H54 (cell line): ENCODE data around the gene UST.

Experiments used
- DNase-seq: peaks from one replicate; pipeline ENCODE4 v3.0.0; 2011; ENCODE audit warnings: low spot score, mixed read lengths; ENCODE audit not compliant: insufficient read length
- FAIRE-seq: peaks from 3 replicates; lab custom pipeline; 2011; peaks lifted over from hg19 to GRCh38; lab: Jason Lieb, UNC
- POLR2A ChIP-seq: IDR thresholded peaks from 2 replicates; pipeline ENCODE4 v1.6.1; 2011; ENCODE audit warnings: low read depth, mild to moderate bottlenecking, low read length

The UST gene

GRCh38 chr6:149015535-149016525, 269.0 kb downstream of the UST start:
- TF ChIP-seq POLR2A = no peak
- DNase-seq (no peak), FAIRE-seq (peak; percentile 52)

GRCh38 chr6:149016716-149017115, 269.9 kb downstream of the UST start:
- DNase-seq = no peak
- no peak for TF ChIP-seq POLR2A
- FAIRE-seq = no peak

- DNase-seq (no peak), FAIRE-seq (no peak)
- no peak for TF ChIP-seq POLR2A
Observed at GRCh38 chr6:149020319-149020718, 273.5 kb downstream of the UST start.

DNA sequence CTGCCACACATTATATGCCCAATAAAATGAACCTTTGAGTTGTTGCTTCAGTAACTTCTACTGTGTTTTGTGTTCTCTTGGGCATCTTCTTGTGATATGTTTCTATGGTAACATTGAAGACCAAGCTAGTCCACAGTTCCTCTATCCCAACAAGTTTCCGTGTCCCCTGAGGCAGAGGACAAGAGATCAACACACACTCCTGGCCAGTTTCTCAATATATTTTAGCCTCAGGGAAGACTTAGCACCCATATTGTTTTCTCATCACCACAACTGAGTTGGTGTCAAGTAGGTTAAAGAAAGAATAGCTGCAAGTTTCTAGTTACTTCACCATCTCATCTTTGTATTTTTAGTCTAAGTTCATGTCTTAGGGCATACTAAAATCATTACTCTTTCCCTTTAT, 277.5 kb downstream of the UST start:
- no peak for TF ChIP-seq POLR2A
- DNase-seq = no peak
- FAIRE-seq = no peak

DNA sequence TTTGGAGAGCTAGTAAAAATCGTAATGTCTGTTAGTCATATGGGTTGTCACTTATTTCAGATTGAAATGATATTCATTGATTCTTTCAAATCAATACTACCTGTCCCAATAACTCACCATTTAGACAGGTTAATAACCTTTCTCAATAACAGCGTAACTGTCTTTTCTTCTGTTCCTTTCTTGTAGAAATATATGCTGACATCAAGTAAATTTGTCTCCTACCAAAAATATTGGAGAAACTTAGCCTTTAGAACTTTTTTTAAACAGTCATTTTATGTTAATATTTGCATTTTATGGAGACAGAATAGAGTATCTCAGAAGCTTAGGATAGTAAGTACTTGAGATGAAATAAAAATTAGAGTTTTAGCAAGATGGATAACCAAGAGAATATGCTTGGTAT, 278.2 kb downstream of the UST start:
- FAIRE-seq (no peak), DNase-seq (no peak)
- no peak for TF ChIP-seq POLR2A

DNA sequence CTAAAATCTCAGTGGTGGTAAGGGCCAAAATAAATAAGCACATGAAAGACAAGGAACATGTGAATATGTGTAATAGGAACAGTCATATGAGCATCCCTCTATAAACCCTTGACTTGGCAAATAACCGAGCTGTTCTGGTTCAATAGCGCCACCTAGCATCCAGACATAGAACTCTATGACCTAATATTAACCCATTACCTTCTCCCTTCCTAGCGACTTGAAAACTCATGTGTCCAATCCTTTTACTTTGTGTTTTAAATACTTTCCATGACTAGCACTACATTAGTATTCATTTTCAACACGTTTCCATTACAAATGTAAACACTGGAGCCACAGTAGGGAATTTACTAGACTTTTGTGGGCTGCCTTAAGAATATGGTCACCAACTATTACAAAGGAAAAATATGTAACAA, 279.7 kb downstream of the UST start:
- TF ChIP-seq POLR2A = no peak
- DNase-seq (no peak), FAIRE-seq (peak; percentile 78)

- DNase-seq (no peak), FAIRE-seq (no peak)
- no peak for TF ChIP-seq POLR2A
Observed at GRCh38 chr6:149027484-149027883, 280.7 kb downstream of the UST start.

- TF ChIP-seq POLR2A = no peak
- FAIRE-seq (no peak), DNase-seq (no peak)
Observed at GRCh38 chr6:149028767-149029405, 282.1 kb downstream of the UST start.

DNA sequence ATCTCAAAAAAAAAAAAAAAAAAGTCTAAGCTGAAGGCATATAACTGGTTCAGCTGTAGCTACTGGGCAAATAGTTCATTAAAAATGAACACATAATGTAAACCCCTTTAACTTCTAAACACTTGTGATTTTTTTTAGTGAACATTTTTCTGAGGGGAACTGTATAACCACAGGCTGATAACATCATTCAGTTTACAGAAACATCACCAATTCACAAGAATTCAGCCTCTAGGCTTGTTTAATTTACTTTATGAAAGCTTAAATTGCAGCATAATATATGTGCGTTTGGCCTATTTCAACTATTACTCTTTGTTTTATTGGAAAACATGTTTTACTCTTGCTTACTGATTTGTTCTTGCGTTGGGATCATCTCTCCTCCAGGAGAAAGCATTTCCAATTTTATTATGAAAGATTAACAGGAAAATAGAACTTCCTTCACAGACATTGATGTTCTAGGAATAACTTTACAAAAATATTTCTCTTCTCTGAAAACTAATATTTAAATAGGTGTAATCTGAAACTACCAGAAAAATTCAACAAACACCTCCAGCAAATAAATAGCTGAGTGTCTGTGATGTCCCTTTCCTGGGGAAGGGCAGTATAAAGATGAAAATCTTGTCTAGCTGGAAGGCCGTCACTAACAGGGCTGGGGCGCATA, 284.5 kb downstream of the UST start:
- DNase-seq (no peak), FAIRE-seq (no peak)

GRCh38 chr6:149031859-149032598, 285.2 kb downstream of the UST start:
- FAIRE-seq (peak; percentile 77), DNase-seq (peak; percentile 40)
- TF ChIP-seq POLR2A = peak; percentile 67

More for the DNA sequence above, 284.5 kb downstream of the UST start:
- no peak for TF ChIP-seq POLR2A

DNA sequence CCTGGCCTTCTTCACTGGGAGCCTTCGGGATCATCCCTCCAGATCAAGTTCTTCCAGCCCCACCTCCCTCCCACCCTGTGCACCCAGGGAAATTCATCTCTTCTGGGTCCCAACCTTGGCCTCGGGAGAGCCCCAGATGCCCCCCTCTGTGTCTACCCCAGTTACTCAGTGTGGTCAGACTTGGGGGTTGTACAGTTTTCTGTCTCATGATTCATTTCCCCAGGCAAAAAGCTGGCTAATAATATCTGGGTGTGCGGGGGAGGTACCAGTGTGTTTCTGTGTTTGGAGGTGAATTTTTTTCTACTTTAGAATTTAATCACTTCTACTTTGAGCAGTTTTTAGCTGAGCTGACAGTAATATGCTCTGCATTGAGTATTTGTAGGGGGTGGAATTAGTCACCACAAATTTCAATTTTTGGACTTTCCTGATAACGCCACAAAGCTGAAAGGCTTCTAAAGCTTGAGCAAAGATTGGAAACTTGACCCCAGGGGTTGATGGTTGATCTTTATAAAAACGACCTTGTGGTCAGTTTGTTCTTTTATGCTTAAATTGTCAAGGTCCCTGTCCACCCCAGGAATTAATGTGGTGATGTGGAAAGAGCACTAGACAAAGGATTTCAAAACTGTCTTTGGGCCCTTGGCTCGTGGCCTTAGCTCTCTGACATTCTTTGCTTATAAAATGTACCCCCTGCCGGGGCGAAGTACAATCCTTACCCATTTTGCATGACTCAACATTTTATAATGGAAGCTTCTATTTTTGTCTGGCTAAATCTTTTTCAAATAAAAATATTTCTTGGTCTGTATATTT, 286.0 kb downstream of the UST start:
- DNase-seq (no peak), FAIRE-seq (peak; percentile 55)
- no peak for TF ChIP-seq POLR2A

GRCh38 chr6:149033454-149033853, 286.6 kb downstream of the UST start:
- no peak for TF ChIP-seq POLR2A
- DNase-seq = no peak
- no peak for FAIRE-seq

DNA sequence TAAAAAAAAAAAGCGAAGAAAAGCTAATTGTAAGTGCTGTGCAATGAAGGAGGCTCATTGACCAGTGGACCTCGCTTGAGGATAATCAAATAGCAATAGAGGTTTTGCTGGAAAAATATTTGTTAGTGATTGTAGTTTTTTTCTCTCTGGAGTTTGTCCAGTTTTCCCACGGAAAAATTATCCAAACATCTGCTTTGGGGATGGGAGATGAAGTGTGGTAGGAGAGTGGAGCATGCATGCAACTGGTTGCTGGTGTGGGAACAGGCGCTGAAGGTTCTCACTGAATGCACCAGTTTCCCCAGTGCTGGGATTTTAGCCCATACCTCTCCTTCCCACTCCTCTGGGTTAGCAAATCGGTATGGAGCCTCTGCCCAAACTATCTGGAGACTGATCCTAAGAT, 288.9 kb downstream of the UST start:
- no peak for FAIRE-seq
- no peak for TF ChIP-seq POLR2A
- no peak for DNase-seq
